HG02943 (cell line): ENCODE measurements around the gene TNXB.
"Not testable (repeated sequence)": the region's sequence is repeated elsewhere in the genome, so short reads cannot be mapped to it uniquely, and the experiment has no call there.

Experiments
- ATAC-seq: cut with Tn5 transposase; IDR thresholded peaks from one replicate; pipeline ENCODE4 v1.9.1; 2021; ENCODE audit warnings: mild to moderate bottlenecking, low read depth, moderate library complexity; ENCODE audit not compliant: unreplicated experiment

The TNXB gene

DNA sequence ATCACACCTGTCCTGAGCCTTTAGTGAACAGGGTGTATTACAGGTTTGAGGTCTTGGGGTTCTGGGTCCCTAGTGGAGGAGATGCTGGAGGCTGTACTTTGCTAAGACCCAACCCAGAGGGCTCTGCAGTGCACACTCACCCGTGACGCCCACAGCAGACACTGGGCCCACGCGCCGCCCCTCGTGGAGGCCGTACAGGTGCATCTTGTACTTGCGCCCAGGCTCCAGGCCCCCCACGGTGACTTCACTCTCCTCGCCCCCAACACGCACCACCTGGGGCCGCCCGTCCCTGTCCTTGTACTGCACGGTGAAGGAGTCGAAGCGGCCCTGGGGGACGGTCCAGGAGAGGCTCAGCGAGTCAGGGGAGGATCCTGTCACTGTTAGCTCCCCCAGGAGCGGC lies 41.6 kb downstream of the TNXB start:
- not testable (repeated sequence) for ATAC-seq

DNA sequence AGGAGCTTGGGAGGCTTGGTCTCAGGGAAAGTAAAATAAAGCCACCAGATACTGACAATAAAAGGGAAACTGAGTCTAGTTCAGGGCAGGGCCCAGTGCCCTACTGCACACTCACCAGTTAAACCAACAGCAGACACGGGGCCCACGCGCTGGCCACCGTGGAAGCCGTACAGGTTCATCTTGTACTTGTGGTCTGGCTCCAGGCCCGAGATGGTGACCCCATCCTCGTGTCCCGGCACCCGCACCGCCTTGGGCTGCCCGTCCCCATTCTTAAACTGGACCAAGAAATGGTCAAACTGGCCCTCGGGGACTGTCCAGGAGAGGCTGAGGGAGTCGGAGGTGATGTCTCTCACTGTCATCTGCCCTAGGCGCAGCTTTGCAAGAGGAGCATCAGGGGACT lies 44.4 kb downstream of the TNXB start:
- no peak for ATAC-seq

DNA sequence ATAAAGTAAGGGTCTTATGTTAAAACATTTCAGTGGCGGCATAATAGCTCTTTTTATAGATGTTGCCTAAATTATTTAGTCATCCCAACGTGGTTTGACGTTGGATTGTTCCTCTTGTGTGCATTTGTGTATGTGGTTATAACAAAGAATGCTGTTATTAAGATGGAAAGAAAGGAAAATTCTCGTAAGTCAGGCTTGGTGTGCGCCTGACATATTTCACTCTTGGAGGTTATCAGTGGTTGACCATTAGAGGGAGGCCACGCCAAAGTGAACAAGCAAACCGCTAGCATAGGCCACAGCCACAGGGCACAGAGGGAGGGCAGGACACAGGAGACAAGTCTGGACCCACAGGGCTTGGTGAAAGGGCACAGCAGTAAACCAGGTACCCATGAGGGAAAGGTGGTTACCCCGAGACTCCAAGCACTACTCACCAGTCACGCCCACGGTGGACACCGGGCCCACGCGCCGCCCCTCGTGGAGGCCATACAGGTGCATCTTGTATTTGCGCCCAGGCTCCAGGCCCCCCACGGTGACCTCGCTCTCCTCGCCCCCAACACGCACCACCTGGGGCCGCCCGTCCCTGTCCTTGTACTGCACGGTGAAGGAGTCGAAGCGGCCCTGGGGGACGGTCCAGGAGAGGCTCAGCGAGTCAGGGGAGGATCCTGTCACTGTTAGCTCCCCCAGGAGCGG lies 48.0 kb downstream of the TNXB start:
- ATAC-seq, result no peak

DNA sequence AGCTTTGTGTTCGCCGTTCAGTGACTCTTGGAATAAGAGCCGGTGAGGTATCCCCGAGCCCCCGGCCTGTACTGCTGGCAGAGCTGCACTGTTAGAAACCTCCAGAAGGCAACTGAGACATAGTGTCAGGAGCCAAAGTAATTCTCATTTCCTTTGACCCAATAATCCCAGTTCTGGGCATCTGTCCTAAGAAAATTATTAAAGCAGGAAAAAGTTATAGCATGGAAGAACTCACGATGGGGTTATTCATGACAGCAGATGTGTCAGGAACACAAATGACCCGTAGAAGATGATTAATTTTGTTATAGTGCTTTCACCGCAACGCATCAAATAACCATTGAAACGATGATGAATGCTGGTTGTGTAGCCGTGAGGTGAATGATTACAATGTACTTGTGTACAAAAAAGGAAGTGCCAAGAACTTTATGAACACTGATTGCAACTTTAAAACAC lies 50.6 kb downstream of the TNXB start:
- no peak for ATAC-seq

DNA sequence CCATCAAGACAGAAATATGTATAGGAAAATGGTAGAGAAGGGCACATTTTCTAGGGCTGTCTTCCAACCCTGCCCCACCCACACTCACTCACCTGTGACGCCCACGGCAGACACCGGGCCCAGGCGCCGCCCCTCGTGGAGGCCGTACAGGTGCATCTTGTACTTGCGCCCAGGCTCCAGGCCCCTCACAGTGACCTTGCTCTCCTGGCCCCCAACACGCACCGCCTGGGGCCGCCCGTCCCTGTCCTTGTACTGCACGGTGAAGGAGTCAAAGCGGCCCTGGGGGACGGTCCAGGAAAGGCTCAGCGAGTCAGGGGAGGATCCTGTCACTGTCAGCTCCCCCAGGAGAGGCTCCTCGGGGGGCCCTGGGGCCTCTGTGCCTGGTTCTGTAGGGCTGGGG lies 51.2 kb downstream of the TNXB start:
- ATAC-seq, result no peak

DNA sequence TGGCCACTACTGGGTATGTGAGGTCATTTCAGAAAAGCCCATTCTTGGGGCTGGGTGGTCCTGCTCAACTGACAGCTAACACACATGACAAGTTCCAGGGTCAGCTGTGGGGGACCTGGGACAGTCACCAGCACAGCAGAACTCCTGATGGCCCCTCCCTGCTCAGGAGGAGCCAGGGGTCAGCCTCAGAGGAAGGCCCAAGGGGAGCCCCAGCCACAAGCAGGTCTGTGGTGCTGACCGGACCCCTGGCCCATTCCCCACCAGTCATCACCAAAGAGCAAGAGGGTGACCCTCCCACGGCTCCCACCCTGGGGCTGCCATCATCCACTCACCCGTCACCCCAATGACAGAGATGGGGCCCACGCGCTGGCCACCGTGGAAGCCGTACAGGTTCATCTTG lies 52.9 kb downstream of the TNXB start:
- ATAC-seq, result no peak

DNA sequence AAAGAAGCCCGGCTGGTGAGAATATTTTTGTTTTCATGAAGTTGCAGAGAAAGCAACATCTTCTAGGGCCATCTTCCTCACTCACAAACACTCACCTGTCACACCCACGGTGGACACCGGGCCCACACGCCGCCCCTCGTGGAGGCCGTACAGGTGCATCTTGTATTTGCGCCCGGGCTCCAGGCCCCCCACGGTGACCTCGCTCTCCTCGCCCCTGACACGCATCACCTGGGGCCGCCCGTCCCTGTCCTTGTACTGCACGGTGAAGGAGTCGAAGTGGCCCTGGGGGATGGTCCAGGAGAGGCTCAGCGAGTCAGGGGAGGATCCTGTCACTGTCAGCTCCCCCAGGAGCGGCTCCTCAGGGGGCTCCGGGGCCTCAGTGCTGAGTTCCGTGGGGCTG lies 53.4 kb downstream of the TNXB start:
- not testable (repeated sequence) for ATAC-seq

DNA sequence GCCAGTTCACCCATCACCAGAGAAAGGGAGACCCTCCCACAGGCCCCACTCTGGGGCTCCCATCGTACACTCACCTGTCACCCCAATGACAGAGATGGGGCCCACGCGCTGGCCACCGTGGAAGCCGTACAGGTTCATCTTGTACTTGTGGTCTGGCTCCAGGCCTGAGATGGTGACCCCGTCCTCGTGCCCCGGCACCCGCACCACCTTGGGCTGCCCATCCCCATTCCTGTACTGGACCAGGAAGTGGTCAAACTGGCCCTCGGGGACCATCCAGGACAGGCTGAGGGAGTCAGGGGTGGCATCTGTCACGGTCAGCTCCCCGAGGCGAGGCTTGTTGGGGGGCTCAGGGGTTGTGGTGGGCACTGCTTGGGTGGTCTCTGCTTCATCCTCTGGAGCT lies 55.8 kb downstream of the TNXB start:
- ATAC-seq, result not testable (repeated sequence)

DNA sequence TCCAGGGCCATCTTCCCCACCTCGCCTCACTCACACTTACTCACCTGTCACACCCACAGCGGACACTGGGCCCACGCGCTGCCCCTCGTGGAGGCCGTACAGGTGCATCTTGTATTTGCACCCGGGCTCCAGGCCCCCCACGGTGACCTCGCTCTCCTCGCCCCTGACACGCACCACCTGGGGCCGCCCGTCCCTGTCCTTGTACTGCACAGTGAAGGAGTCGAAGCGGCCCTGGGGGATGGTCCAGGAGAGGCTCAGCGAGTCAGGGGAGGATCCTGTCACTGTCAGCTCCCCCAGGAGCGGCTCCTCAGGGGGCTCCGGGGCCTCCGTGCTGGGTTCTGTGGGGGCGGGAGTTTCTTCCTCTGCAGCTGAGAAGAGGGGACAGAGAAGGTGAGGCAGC lies 56.5 kb downstream of the TNXB start:
- ATAC-seq, result not testable (repeated sequence)

DNA sequence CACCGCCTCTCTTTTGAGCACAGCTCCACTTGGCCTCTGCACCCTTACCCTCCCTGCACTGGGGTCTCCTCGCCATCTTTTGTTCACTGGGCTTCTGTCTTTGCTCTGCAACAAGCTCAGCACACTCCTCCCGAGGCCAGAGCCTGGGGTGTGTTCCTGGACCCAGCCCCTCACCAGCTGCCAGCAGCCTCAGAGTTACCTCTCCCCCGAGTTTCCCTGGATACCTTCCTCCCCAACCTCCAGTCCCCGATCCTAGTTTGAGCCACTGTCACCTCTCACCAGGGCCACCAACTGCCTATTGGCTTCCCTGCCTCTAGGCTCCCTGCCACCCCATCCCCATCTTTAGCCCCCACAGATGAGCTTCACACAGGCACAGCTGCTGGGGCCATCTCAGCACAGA lies 58.6 kb downstream of the TNXB start:
- no peak for ATAC-seq

DNA sequence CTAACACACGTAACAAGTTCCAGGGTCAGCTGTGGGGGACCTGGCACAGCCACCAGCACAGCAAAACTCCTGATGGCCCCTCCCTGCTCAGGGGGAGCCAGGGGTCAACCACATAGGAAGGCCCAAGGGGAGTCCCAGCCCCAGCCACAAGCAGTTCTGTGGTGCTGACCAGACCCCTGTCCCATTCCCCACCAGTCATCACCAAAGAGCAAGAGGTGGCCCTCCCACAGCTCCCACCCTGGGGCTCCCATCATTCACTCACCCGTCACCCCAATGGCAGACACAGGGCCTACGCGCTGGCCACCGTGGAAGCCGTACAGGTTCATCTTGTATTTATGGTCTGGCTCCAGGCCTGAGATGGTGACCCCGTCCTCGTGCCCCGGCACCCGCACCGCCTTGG lies 59.4 kb downstream of the TNXB start:
- not testable (repeated sequence) for ATAC-seq

DNA sequence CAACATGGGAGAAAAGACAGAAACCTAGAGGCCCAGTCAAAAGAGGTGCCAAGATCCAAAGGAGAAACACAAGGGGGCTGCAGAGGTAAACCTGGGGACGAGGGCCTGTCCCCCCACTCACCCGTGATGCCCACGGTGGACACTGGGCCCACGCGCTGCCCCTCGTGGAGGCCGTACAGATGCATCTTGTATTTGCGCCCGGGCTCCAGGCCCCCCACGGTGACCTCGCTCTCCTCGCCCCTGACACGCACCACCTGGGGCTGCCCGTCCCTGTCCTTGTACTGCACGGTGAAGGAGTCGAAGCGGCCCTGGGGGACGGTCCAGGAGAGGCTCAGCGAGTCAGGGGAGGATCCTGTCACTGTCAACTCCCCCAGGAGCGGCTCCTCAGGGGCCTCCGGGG lies 60.0 kb downstream of the TNXB start:
- ATAC-seq, result not testable (repeated sequence)

DNA sequence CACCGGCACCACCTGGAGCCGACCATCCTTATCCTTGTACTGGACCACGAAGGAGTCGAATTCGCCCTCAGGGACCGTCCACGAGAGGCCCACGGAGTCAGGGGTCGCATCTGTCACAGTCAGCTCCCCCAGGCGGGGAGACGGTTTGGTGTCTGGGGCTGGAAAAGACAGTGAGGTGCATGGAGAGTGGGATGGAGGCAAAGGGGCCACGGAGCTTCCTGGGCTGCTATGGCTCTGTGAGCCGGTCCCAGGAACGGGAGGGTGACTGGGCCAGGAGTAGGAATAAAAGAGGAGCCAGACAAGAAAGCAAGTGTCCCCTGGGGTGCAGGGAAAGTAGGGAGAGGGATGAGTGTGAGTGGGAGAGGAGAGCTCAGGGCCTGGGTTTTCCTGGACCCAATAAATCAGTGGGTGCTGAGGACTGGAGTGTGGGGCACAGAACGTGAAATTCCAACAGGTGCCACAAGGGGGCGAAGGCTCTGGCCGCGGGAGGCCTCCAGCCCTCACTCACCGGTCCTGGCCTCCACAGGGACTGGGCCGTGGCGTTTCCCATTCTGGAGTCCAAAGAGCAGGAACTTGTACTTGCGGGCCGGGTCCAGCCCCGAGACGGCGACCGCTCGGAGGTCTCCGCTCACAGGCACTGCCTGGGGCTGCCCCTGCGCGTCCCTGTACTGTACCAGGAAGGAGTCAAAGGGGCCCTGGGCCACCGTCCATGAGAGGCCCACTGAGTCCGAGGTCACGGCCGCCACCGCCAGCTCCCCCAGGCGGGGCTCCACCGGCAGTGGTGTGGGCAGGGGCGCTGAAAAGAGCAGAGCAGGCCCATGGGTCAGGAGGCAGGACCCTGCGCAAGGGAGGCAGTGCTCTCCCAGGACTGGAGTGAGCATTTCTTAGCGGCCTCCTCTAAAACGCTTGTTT lies 61.0 kb downstream of the TNXB start:
- ATAC-seq, result no peak

DNA sequence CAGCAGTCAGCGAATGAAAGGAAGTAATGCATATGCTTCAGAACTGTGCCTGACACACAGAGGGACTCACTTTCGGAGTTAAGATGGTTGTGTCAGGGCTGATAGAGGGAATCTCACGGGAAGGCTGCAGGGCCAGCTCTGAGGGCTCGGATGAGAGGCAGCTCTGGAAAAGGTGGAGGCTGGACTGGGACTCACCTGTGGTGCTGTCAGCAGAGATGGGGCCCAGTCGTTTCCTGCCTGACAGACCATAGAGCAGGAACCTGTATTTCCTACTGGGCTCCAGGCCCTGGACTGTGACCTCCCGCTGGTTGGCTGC lies 61.6 kb downstream of the TNXB start:
- no peak for ATAC-seq

DNA sequence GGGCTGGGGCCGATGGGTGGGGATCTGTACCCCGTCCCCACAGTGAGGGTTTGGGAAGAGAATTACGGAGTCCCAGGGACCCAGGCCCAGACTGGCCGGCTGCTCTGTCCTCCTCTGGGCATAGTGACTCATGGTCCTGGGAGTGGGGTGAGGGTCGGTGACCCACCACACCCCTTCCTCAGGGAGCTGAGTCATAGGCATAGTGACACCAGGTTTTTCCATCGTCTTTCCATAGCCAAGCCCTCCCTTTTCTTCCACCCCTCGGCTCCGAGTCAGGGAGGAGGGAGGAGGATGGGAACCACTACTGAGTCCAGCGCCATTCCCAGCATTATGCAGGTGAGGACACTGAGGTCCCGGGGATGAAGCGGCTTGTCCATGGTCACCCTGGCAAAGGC lies 62.1 kb downstream of the TNXB start:
- no peak for ATAC-seq

DNA sequence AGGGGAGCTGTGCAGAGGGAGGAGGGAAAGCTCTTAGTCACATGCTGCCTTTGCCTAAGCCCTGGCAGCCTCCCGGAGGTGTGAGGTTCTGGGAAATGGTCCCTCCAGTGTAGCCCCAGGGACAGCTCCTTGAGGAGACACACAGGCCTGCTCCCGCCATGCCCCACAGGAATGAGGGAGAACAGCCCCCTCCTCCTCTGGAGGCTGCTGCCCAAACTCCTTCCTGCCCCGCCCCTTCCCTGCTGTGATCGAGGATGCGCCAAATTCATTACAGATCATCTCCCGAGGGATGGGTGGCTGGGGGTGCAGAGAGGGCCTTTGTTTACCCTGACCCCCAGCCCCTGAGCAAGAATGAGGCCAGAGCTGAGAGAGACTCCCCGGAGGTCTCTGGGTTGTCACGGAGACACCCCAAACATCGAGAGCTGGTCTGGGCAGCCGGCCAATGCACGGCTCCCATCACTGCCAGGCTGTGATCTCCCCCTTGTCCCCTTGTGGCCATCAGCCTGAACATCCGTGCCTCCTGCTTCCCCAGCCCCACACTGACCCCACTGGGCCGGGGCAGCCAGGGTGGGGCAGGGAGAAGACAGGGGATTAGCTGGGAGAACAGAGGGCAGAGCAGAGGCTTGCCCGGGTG lies 62.6 kb downstream of the TNXB start:
- no peak for ATAC-seq

DNA sequence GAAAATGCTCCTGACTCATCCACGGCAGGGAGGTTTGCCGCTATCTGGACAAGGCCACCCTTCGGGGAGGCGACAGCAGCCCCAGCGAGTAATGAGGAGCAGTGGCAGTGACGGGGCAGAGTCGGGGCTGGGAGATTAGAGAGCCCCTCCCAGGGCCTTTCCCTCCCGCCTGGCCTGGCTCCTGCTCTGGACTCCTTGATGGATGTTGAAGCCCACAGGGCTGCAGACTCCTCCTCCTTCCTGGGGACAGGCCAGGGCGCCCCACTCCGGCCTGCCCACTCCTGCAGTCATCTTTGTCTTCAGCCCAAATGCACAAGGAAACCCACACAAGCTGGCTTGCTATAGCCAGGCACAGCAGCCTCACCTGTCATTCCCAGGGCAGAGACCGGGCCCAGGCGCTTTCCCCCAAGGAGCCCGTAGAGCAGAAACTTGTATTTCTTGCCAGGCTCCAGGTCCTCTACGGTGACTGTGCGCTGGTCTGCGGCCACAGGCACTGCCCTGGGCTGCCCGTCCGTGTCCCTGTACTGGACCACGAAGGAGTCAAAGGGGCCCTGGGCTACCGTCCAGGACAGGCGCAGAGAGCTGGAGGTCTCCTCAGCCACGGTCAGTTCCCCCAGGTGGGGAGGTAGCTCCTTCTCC lies 63.2 kb downstream of the TNXB start:
- no peak for ATAC-seq

DNA sequence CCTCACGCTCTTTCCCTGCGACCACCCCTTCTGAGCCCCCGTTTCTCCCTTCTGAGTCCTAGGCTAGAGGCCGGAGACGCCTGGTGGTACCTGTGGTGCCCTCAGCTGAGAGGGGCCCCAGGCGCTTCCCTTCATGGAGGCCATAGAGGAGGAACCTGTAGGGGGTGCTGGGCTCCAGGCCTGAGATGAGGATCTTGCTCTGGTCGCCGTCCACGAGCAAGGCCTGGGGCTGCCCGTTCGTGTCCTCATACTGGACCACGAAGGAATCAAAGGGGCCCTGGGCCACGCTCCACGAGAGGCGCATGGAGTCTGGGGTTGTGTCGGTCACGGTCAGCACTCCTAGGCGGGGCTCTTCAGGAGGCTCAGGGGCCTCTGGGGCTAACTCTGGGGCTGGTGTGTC lies 64.2 kb downstream of the TNXB start:
- not testable (repeated sequence) for ATAC-seq

DNA sequence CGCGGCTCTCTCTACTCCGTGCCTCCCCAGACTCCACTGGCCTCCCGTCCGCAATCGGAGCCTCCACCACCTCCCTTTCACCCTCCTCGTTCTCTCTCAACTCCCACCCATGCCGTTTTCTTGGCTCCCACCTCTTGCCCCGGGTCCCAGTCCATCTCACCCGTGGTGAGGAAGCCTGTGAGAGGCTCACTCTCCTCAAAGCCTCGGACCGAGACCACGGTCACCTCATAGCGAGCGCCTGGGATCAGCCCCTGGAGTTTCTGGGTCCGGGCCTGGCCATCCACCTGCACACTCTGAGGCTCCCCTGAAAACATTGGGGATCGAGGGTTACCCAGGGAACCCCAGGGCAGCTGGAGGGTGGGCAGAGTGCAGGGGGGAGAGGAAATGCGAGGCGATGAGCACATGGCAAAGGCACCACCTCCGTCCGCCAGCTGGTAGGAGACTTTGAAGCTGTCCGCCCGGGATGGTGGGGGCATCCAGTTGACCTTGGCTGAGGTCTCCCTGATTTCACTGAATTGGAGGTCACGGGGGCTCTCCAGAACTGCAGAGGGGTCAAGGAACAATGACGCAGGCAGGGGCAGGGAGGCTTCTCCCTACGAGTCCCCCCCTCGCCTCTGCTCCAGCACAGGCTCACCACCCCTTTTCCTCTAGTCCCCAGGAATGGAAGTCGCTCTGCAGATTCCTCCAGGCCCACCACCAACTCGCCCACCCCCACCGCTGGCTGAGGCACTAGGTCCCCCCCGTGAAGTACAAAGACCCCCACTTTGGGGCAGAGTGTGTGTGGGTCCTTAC lies 65.4 kb downstream of the TNXB start:
- ATAC-seq, result not testable (repeated sequence)

DNA sequence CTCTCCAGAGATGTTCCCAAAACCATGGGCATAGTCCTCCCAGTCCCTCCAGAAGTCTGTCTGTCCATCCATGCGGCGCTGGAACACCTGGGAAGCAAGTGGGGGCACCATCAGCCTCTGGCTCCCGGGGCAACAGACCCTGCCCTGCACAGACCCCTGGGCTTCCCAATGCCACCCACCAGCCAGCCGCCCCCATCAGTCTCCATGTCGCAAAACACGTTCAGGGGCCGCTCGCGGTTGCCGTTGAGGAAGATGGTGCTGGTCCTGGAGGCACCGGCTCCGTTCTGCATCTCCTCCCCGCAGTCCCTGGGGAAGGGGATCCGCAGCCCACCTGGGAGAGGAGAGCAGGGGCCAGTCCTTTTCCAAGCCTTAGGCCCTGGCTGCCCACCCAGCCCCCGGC lies 66.9 kb downstream of the TNXB start:
- not testable (repeated sequence) for ATAC-seq
